HG02981 (cell line): ENCODE results near the gene MAPK12.

Source experiments
- ATAC-seq: cut with Tn5 transposase; IDR thresholded peaks from one replicate; pipeline ENCODE4 v1.9.1; 2021; ENCODE audit warnings: mild to moderate bottlenecking, moderate library complexity; ENCODE audit not compliant: unreplicated experiment

MAPK12 gene

GRCh38 chr22:50269573-50269969, 8.1 kb upstream of the MAPK12 start:
- ATAC-seq, result no peak

DNA sequence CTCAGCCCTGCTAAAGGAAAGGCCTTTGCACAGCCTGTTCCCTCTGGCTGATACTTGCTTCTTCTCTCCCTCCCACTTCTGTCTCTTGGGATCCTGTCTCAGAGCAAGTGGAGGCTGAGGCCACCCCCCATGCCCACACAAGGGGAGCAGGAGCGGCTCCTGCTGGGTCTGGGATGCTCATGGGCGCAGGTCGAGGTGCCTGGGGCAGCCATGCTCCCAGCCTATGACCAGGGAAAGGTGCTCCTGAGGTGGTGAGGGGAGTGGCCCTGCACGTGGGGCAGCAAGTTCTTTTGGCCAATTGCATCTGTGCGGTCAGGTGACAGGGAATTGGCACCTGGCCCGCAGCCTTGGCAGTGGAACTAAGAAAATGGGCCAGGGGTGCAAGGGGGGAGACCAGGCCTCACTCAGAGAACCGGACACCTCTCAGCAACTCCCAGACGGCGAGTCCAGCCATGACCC, 7.2 kb upstream of the MAPK12 start:
- no peak for ATAC-seq

GRCh38 chr22:50267591-50268390, 6.3 kb upstream of the MAPK12 start:
- ATAC-seq, result no peak

DNA sequence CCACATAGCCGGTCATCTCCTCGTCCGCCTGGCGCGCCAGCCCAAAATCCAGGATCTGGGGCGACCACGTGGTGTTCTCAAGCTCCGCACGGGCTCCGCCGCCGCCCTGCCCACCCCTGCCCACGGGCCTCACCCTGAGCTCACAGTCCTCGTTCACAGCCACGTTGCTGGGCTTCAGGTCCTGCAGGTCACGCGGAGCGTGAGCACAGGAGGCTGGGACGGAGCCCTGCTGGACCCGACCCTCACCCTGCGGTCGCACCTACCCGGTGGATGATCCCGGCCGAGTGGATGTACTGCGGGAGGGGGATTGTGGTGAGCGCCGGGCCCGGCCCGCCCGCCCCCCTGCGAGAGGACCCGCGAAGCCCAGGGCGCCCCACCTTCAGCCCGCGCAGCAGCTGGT, 5.5 kb upstream of the MAPK12 start:
- no peak for ATAC-seq

DNA sequence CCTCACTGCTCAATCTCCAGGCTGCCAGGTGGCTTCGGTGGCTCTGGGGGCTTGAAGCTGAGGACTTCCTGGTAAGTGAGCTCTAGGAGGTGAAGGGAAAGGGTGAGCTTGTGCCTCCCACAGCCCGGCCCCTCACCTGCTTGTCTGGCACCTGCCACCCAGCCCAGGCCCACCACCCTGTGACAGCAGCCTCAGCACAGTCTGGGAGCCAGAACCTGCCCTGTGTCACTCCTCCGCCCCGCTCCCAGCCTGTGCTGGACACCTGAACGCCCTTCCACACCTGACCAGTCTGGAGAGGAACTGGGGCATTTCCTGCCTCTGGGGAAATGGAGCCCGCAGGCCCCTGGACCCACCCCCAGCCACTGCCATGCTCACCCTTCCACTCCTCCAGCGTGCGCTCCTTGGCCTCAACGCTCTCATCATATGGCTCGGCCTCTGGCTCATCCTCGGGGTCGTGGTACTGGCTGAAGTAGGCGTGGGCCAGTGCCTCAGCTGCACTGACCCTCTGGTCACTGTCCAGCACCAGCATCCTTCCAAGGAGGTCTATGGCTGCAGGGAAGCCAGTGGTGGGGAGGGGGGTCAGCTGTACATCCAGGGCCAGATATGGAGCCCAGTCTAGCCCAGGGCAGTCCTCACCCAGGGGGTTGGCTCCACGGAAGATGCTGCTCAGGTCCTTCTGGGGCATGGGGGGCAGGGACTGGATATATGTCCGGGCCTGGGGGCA, 3.6 kb upstream of the MAPK12 start:
- no peak for ATAC-seq

DNA sequence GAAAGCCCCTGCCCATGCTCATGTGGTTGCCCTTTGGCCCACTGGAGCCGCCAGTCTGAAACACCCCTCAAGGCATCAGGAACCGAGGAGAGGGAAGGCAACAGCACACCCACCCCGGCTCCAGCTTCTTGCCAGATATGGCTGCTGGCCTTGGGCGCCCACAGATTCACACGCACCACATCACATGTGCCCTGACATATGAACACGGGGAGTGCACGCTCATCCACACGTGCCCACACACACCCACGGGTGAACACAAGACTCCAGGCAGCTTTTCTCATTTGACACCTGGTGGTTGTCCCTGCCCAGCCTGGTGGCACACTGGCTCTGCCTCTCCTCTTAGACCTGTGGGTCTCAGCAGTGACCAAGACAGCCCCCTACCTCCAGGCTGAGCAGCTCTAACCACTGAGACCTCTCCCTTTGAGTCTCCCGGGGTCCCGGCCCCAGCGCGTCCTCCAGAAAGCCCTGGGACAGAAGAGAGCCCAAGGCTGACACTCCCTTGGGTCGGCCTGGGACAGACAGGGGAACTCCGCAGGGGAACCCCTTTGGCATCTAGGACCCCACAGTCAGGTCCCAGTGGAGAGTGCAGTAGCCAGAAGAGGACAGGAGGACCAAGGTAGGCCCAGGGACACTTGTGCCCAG, 2.7 kb upstream of the MAPK12 start:
- ATAC-seq, result no peak

- ATAC-seq, result no peak
Observed at GRCh38 chr22:50262973-50263617, 1.6 kb upstream of the MAPK12 start.

DNA sequence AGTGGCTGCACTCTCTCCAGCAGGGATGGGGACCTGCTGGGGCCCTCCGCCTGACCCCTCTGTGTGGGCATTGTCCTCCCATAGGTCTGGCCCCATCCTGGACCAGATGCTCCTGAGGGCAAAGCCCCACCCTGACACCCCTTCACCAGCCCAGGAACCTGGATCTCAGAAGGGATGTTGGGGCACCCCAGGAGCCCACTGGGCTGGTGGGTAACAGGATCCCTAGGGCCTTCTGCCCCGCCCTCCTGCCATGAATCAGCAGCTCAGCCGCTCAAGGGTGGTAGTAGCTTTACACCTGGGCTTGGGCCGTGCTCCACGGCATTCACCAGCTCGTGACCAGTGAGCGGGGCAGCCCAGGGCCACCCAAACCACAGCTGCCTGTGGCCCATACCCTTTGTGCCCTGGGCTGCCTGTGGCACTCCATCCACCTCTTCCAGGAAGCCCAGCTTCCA, 1.0 kb upstream of the MAPK12 start:
- no peak for ATAC-seq

- no peak for ATAC-seq
Observed at GRCh38 chr22:50260801-50261614, 475 bp downstream of the MAPK12 start.

DNA sequence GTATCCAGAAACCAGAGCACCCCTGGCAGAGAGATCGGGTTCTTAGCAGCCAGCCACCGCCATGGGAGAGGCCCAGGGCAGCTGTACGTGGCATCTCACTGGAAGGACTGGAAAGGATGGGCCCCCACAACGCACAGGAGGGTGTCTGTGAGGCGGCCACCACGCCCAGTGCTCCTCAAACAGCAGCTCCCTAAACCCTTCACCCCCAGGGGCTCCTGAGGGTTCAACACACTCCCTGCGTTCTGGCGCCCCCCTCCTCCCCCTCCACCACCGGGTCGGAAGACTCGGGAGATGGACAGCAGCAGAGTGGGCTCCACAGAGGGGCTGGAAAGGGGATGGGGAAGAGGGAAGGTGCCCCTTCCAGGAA, 1.1 kb downstream of the MAPK12 start:
- no peak for ATAC-seq

DNA sequence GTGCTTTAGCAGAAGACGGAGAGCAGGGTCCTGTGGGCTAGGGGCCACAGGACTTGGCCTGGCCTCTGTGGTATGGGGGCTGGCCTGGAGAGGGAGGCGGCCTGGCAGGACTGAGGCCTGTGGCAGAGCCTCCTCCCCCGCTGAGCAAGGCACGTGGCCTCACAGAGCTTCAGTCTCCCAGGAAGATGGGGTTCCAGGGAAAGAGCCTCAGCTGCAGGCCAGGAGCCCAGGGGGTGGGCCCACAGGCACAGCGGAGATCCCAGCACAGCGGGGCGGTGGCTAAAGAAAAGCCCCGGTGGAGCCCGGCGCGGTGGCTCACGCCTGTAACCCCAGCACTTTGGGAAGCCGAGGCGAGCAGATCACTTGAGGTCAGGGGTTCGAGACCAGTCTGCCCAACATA, 2.2 kb downstream of the MAPK12 start:
- no peak for ATAC-seq

- ATAC-seq, result no peak
Observed at GRCh38 chr22:50258361-50259292, 2.9 kb downstream of the MAPK12 start.

- no peak for ATAC-seq
Observed at GRCh38 chr22:50257451-50258360, 3.8 kb downstream of the MAPK12 start.

GRCh38 chr22:50257041-50257440, 4.4 kb downstream of the MAPK12 start:
- no peak for ATAC-seq

DNA sequence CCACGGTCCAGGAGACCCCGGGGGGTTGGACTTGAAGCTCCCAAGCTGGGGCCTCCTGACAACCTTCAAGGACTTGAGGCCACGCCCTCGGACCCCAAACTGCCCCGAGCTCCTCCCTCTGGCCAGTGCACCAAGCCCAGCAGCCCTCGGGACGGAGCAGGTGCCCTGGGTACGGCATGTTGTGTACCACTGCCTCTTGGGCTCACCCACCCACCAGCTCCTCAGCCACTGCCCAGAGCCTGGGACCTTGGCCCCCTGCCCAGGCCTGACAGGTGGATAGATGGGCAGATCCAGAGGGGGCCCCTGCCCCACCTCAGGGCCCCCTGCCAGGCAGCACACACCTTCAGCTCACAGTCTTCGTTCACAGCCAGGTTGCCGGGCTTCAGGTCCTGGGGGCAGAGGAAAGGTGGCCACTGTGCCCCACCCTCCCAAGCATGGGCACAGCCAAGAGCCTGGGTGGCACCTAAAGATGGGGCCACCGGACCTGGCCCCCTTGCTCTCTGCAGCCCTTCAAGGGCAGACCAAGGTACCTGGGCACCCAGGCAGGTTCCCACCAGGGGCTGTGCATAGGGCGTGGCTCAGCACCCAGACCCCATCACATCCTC, 5.1 kb downstream of the MAPK12 start:
- ATAC-seq, result no peak

- ATAC-seq, result no peak
Observed at GRCh38 chr22:50255607-50256006, 5.9 kb downstream of the MAPK12 start.

- no peak for ATAC-seq
Observed at GRCh38 chr22:50255099-50255498, 6.4 kb downstream of the MAPK12 start.

DNA sequence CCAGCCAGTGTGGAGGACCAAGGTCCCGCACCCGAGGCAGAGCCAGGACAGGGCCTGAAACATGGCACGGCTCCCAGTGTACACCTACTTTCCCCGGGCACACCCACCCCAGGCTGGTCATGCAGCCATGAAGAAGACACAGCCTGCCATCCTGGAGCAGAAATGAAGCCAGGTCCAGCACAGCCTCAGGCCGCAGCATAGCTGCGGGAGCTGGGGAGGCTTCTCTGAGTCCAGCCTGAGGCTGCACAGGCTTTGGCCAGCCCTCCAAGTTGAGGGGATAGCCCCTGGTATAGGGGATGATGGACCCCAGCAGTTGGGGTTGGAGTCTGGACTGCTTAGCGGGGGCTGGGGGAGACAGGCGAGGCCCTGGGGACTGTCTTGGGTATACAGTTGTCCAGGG, 7.5 kb downstream of the MAPK12 start:
- no peak for ATAC-seq
